Mucosa of descending colon (tissue), 3 donors: ENCODE measurements around the gene ST3GAL4. TPM values are rescaled to one million over a fixed set of nuclear protein-coding genes. Genes with fewer than 3 reads are reported as not detected.

ENCODE experiments used
- ATAC-seq: fragments of 200-7000 bp; cut with Tn5 transposase; one replicate; pipeline ENCODE4 v1.9.1; 2020; ENCODE audit warnings: mild to moderate bottlenecking, moderate library complexity
- DNase-seq, 3 donors: peaks; one replicate each; pipeline ENCODE4 v3.0.0-alpha.2; 2020
- H3K36me3 ChIP-seq: fragments of 200-600 bp; one replicate; pipeline ENCODE4 v1.8.0; 2021; ENCODE audit warnings: low read depth, mild to moderate bottlenecking
- H3K4me1 ChIP-seq: fragments of 200-600 bp; one replicate; pipeline ENCODE4 v1.8.0; 2021; ENCODE audit warnings: low read depth, mild to moderate bottlenecking
- H3K4me3 ChIP-seq: fragments of 200-600 bp; one replicate; pipeline ENCODE4 v1.8.0; 2021; ENCODE audit warnings: mild to moderate bottlenecking
- H3K9me3 ChIP-seq: fragments of 200-600 bp; one replicate; pipeline ENCODE4 v1.8.0; 2021; ENCODE audit warnings: mild to moderate bottlenecking
- intact Hi-C, 2 donors: fragments of 100-400 bp; cut with DNase I in 1 of 2; cut with micrococcal nuclease in 1 of 2; formaldehyde crosslinking; loops; one replicate each; pipeline versions ENCODE4 v1.11.0 to v1.11.1; 2022; cut with DNase I, micrococcal nuclease
- total RNA-seq, 3 donors: library from RNA; stranded (reverse); fragmentation: NEBNext Ultra II Directional in 2 of 3; extraction: Animal tissue kit (Norgen Biotek cat#: 25700) in 2 of 3; gene quantifications; one replicate each; pipeline versions ENCODE4 v1.2.1 to v1.2.4, GENCODE V29; 2021 to 2023
- TF ChIP-seq, protein P1 (sequence below): fragments of 200-600 bp; IDR thresholded peaks from one replicate; pipeline ENCODE4 v1.8.0; 2022; ENCODE audit warnings: antibody characterized with exemption, mild to moderate bottlenecking
- donor health status: DM: no; HTN: no; CAD: no; lungs with moderate emphysema.
- donor health status: DM: no; HTN: no; CAD: no.
- donor health status: DM: no; HTN: yes; CAD: no.

The ST3GAL4 gene
- total RNA-seq, 3 donors from 2014 or later, result 94.7 to 460 (median 217) TPM

DNA sequence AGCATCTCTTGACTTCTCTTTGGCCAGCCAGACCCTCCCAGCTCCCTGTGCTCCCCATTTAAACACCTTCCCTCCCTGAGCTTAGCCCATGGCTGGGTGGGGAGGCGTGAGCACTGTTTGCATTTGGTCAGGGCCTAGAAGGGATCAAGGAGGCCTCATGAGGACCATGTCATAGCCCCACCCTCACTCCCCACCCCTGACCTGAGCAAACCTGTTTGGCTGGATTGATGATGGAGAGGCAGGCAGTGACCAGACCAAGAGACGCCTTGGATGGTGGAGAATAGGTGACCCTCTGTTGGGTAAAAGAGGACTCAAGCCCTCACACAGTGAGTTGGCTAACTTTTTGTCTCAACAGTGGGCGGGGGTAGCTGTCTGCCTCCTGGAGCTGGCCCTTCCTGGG lies 49.9 kb downstream of the ST3GAL4 start:
- Histone ChIP-seq H3K36me3 (no peaks in the 10 kb centered on the region), H3K4me3 (no peak overlapping the region), H3K9me3 (no peaks in the 10 kb centered on the region), H3K4me1 (peaks cover 16% of the 10 kb centered on the region)
- ATAC-seq (peak; percentile 68), DNase-seq (peak in 2 of 3 donors; percentile 79 to 83)
- intact Hi-C loops, result no loop called here
- TF ChIP-seq, protein P1, sequence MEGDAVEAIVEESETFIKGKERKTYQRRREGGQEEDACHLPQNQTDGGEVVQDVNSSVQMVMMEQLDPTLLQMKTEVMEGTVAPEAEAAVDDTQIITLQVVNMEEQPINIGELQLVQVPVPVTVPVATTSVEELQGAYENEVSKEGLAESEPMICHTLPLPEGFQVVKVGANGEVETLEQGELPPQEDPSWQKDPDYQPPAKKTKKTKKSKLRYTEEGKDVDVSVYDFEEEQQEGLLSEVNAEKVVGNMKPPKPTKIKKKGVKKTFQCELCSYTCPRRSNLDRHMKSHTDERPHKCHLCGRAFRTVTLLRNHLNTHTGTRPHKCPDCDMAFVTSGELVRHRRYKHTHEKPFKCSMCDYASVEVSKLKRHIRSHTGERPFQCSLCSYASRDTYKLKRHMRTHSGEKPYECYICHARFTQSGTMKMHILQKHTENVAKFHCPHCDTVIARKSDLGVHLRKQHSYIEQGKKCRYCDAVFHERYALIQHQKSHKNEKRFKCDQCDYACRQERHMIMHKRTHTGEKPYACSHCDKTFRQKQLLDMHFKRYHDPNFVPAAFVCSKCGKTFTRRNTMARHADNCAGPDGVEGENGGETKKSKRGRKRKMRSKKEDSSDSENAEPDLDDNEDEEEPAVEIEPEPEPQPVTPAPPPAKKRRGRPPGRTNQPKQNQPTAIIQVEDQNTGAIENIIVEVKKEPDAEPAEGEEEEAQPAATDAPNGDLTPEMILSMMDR, result no peak

DNA sequence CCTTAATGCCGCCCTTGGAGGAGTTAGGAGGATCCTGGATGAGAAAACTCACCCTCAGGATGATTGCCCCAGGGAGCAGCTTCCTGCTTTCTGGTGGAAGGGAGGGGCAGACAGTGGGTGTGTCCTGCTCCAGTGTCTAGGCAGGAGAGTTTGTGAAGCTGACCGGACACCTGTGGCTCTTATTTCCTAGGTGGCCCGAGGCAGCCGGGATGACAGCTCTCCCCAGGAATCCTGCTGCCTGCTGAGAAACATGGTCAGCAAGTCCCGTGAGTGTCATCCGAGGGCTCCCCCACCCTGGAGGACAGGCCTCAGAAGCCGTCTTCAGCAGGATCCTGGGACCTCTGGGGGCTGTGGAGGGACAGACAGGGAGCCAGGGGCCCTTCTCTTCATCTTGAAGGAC lies 50.4 kb downstream of the ST3GAL4 start:
- no peaks in the 10 kb centered on the region for H3K9me3 ChIP-seq
- H3K36me3 ChIP-seq, result no peaks in the 10 kb centered on the region
- H3K4me1 ChIP-seq, result peaks cover 16% of the 10 kb centered on the region
- TF ChIP-seq, protein P1, result no peak
- peak overlapping the region; percentile 11 for H3K4me3 ChIP-seq
- DNase-seq (peak; percentile 75 to 79 (median 77)), ATAC-seq (peak; percentile 82)
- intact Hi-C loops, result no loop called here

DNA sequence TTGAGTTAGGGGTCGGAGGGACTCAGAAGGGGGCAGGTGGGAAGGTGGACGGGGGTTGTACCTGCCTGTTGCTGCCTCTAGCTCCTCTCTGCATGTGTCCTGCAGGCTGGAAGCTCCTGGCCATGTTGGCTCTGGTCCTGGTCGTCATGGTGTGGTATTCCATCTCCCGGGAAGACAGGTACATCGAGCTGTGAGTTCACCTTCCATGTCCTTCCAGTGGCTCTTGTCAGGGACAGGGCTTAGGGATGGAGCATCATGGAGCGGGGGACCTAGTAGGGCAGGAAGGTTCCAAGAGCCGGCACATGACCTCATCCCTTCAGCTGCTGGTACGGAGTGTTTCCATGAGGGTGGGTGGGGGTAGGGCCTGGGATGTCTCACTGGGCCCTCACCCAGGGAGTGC lies 50.9 kb downstream of the ST3GAL4 start:
- intact Hi-C loops, result no loop called here
- H3K4me3 ChIP-seq, result peak overlapping the region; percentile 11
- DNase-seq (no peak), ATAC-seq (no peak)
- H3K9me3 ChIP-seq, result no peaks in the 10 kb centered on the region
- H3K4me1 ChIP-seq, result peaks cover 19% of the 10 kb centered on the region
- TF ChIP-seq, protein P1, result no peak
- no peaks in the 10 kb centered on the region for H3K36me3 ChIP-seq

DNA sequence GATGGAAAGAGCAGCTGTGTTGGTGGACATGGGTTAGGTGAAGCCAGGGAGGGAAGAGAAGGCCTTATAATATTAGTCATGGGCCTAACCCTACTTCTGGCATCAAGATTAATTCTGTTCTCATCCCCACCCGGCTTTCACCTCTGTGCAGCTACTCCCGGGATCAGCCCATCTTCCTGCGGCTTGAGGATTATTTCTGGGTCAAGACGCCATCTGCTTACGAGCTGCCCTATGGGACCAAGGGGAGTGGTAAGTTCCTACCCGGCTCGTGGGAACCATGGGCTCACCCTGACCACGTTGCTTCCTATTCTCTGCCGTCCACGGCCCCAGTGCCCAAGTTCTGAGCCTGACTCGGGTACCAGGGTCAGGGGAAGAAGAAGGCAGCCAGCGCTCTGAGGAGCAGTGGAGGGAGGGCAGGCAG lies 51.6 kb downstream of the ST3GAL4 start:
- Histone ChIP-seq H3K4me1 (peaks cover 19% of the 10 kb centered on the region), H3K4me3 (no peak overlapping the region), H3K9me3 (no peaks in the 10 kb centered on the region), H3K36me3 (no peaks in the 10 kb centered on the region)
- ATAC-seq (no peak), DNase-seq (peak in 1 of 3 donors; percentile 28)
- intact Hi-C loops, result no loop called here
- TF ChIP-seq, protein P1, result no peak

DNA sequence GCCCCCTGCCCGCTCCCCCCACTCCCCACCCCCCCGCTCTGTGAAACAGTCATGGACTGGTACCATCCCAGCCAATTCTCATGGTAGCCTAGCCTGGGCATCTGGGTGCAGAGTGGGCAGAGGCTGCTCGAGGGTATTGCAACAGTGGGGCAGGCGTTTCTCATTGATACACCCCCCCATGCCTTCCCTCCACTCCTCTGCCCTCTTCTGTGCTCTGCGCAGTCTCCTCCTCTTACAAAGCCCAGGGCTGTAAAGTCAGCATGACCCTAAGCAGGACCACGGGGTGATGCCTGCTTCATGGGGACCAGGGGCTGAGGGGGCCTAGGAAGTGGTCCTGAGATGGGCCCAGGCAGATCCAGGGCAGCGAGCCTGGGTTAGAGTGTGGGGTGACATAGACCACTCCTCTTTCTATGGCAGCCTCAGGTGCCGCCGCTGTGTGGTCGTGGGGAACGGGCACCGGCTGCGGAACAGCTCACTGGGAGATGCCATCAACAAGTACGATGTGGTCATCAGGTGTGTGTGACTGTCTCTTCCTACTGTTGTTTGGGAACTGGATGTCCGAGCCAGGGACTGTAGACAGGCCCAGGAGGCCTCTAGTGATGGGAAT lies 52.3 kb downstream of the ST3GAL4 start:
- Histone ChIP-seq H3K36me3 (no peaks in the 10 kb centered on the region), H3K4me3 (no peak overlapping the region), H3K4me1 (peaks cover 16% of the 10 kb centered on the region), H3K9me3 (no peaks in the 10 kb centered on the region)
- peak in 1 of 3 donors; percentile 22 for DNase-seq
- intact Hi-C loops, result no loop called here
- no peak for ATAC-seq
- TF ChIP-seq, protein P1, result no peak
